NCI-H1105 treated with DMSO at 0.1 percent for 48 hours (cell line): ENCODE data around the gene F12.

ENCODE experiments used
- DNase-seq: peaks from one replicate; lab custom pipeline; 2025; lab: John Stamatoyannopoulos, UW

The F12 gene

GRCh38 chr5:177409043-177409801 lies at the start of gene F12:
Gene F12, minus strand, starts transcription at chr5:177409564. Its CDS starts 37 bp downstream, at chr5:177409527.
- DNase-seq: no peak

GRCh38 chr5:177458912-177459350 lies 49.6 kb upstream of the F12 start:
- DNase-seq: peak; percentile 30

- DNase-seq: no peak
Measured at GRCh38 chr5:177457852-177458681, 48.7 kb upstream of the F12 start.

- DNase-seq: peak; percentile 82
Measured at GRCh38 chr5:177456976-177457851, 47.9 kb upstream of the F12 start.

GRCh38 chr5:177456591-177456964 lies 47.2 kb upstream of the F12 start:
- DNase-seq: no peak

- DNase-seq: peak; percentile 75
Measured at GRCh38 chr5:177455661-177456590, 46.6 kb upstream of the F12 start.

- peak; percentile 76 for DNase-seq
Measured at GRCh38 chr5:177455036-177455660, 45.8 kb upstream of the F12 start.

- DNase-seq: peak; percentile 68
Measured at GRCh38 chr5:177454397-177455035, 45.2 kb upstream of the F12 start.

GRCh38 chr5:177453852-177454396 lies 44.6 kb upstream of the F12 start:
- no peak for DNase-seq

GRCh38 chr5:177452688-177453638 lies 43.6 kb upstream of the F12 start:
- no peak for DNase-seq

- no peak for DNase-seq
Measured at GRCh38 chr5:177450667-177451424, 41.5 kb upstream of the F12 start.

GRCh38 chr5:177449140-177450061 lies 40.0 kb upstream of the F12 start:
- DNase-seq: no peak

- no peak for DNase-seq
Measured at GRCh38 chr5:177448244-177448950, 39.0 kb upstream of the F12 start.

GRCh38 chr5:177447611-177448243 lies 38.4 kb upstream of the F12 start:
- no peak for DNase-seq

GRCh38 chr5:177447066-177447610 lies 37.8 kb upstream of the F12 start:
- DNase-seq: peak; percentile 32
